Cardiac muscle cell (in vitro differentiated cells and primary cell): ENCODE data around the gene TMEM150C. TPM values are rescaled to one million over a fixed set of nuclear protein-coding genes. Genes with fewer than 3 reads are reported as not detected.

ENCODE experiments used
- DNase-seq, 2 donors: peaks; one replicate each; pipeline versions ENCODE4 v3.0.0 to v3.0.0-alpha.2; 2010 to 2017; ENCODE audit warnings: low read depth in 1 of 2, low spot score in 1 of 2
- H3K27ac ChIP-seq: fragments of 200-600 bp; sonication (generic); 2 replicates; pipeline ENCODE4 v1.5.1; 2016
- H3K27me3 ChIP-seq: fragments of 200-600 bp; sonication (generic); 2 replicates; pipeline ENCODE4 v1.6.0; 2016; ENCODE audit warnings: control low read depth
- H3K36me3 ChIP-seq: fragments of 200-600 bp; sonication (generic); 2 replicates; pipeline ENCODE4 v1.5.1; 2016; ENCODE audit warnings: control low read depth
- H3K4me1 ChIP-seq: fragments of 200-600 bp; sonication (generic); 2 replicates; pipeline ENCODE4 v1.8.1; 2017; ENCODE audit warnings: low read depth, mild to moderate bottlenecking, mixed run types
- H3K4me3 ChIP-seq: fragments of 200-600 bp; sonication (generic); 2 replicates; pipeline ENCODE4 v1.5.1; 2016; ENCODE audit warnings: mild to moderate bottlenecking
- H3K9me3 ChIP-seq: fragments of 200-600 bp; sonication (generic); 2 replicates; pipeline ENCODE4 v1.5.1; 2017; ENCODE audit warnings: low read depth, mild to moderate bottlenecking, control low read depth
- polyA plus RNA-seq: library from polyadenylated mRNA; unstranded; fragments of >200 nt; fragmentation: Nextera tagmentation; extraction: Ambion mirVana; gene quantifications from 2 replicates; pipeline ENCODE4 v1.2.1, GENCODE V29; 2016
- total RNA-seq: library from RNA; depleted of rRNA; stranded (reverse); fragments of >200 nt; gene quantifications from 2 replicates; pipeline ENCODE4 v1.2.3, GENCODE V29; 2016
- TF ChIP-seq, protein P1 (sequence below): IDR thresholded peaks from 2 replicates; pipeline ENCODE4 v1.5.1; 2012; ENCODE audit warnings: low read depth, mild to moderate bottlenecking, low read length

The TMEM150C gene
- total and polyA plus RNA-seq, 2 experiments from 2014 or later: 5.1 to 5.3 TPM

DNA sequence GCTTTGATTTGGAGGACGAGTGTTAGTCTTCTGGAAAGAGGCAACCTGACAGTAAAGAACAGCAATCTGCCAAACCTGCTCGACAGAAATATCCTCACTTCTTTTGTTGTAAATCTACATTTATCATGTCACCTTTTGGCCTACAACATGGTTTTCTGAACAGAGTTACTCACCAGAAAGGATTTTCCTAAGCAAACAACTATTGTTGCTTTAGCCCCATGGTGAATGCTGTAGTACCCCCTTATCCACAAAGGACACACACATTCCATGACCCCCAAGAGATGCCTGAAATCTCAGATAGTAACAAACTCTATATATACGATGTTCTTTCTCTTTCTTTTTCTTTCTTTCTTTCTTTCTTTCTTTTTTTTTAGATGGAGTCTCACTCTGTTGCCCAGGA, 42.7 kb downstream of the TMEM150C start:
- Histone ChIP-seq H3K27ac (no peak overlapping the region), H3K9me3 (no peaks in the 10 kb centered on the region), H3K36me3 (no peaks in the 10 kb centered on the region), H3K4me1 (no peaks in the 10 kb centered on the region), H3K4me3 (no peak overlapping the region), H3K27me3 (no peaks in the 10 kb centered on the region)
- peak in 1 of 2 donors; percentile 42 for DNase-seq
- TF ChIP-seq, protein P1, sequence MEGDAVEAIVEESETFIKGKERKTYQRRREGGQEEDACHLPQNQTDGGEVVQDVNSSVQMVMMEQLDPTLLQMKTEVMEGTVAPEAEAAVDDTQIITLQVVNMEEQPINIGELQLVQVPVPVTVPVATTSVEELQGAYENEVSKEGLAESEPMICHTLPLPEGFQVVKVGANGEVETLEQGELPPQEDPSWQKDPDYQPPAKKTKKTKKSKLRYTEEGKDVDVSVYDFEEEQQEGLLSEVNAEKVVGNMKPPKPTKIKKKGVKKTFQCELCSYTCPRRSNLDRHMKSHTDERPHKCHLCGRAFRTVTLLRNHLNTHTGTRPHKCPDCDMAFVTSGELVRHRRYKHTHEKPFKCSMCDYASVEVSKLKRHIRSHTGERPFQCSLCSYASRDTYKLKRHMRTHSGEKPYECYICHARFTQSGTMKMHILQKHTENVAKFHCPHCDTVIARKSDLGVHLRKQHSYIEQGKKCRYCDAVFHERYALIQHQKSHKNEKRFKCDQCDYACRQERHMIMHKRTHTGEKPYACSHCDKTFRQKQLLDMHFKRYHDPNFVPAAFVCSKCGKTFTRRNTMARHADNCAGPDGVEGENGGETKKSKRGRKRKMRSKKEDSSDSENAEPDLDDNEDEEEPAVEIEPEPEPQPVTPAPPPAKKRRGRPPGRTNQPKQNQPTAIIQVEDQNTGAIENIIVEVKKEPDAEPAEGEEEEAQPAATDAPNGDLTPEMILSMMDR: no peak

DNA sequence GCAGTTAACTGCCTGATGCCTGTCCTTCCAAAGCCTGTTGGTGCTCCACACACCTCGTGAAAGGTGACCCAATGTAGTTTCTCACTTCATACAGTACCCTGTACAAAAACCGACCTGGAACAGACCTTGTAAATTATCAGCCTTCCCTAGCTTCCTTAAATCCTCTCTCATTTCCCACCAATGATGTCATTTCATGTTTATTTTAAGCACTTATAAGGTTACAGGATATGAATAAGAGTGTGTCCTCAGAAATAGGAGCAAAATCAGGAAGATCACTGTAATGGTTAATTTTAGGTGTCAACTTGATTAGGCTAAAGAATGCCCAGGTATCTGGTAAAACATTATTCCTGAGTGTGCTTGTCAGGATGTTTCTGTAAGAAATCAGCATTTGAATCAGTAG, 44.7 kb downstream of the TMEM150C start:
- H3K4me1 ChIP-seq: peaks cover 9% of the 10 kb centered on the region
- TF ChIP-seq, protein P1: no peak
- peak in 1 of 2 donors; percentile 34 for DNase-seq
- no peaks in the 10 kb centered on the region for H3K36me3 ChIP-seq
- H3K9me3 ChIP-seq: no peaks in the 10 kb centered on the region
- H3K27ac ChIP-seq: no peak overlapping the region
- H3K4me3 ChIP-seq: no peak overlapping the region
- H3K27me3 ChIP-seq: no peaks in the 10 kb centered on the region

DNA sequence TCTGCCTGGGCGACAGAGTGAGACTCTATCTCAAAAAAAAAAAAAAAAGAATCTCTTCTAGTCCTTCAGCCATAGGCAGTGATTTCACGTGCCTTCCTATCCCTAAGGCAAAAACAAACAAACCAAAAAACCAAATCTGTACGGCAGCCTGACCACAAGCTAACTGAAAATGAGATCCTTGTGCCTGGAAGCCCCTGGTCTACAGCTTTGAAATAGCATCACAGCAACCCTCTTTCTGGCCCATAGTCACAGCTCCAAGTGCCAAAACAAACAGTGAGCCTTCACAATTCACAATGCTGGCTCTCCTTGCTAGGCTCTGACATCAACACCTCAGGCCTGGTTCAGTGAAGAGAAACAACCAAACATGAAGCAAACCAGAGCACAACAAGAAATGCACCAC, 46.1 kb downstream of the TMEM150C start:
- Histone ChIP-seq H3K27ac (no peak overlapping the region), H3K9me3 (no peaks in the 10 kb centered on the region), H3K27me3 (no peaks in the 10 kb centered on the region), H3K4me3 (no peak overlapping the region), H3K36me3 (no peaks in the 10 kb centered on the region), H3K4me1 (peaks cover 9% of the 10 kb centered on the region)
- TF ChIP-seq, protein P1: no peak
- DNase-seq: peak; percentile 29 to 96

DNA sequence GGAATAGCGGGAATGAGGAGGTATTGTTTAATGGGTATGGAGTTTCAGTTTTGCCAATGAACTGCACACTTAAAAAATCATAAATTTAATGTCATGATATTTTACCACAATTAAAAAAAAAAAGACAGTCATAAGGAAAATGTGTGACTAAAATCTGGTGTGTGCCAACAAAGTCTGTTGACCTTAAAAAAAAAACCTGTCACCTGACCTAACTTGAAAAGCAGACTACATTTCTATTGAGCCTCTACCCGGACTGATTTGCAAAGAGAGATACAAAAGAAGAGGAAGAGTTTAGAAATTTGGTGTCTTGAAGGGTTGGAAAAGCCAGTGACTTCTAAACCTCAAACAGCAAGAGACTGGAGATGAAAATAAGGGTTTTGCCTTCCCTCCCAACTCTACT, 48.4 kb downstream of the TMEM150C start:
- H3K9me3 ChIP-seq: no peaks in the 10 kb centered on the region
- no peak overlapping the region for H3K27ac ChIP-seq
- no peaks in the 10 kb centered on the region for H3K27me3 ChIP-seq
- no peak for DNase-seq
- TF ChIP-seq, protein P1: no peak
- H3K36me3 ChIP-seq: no peaks in the 10 kb centered on the region
- H3K4me1 ChIP-seq: peaks cover 9% of the 10 kb centered on the region
- H3K4me3 ChIP-seq: no peak overlapping the region

DNA sequence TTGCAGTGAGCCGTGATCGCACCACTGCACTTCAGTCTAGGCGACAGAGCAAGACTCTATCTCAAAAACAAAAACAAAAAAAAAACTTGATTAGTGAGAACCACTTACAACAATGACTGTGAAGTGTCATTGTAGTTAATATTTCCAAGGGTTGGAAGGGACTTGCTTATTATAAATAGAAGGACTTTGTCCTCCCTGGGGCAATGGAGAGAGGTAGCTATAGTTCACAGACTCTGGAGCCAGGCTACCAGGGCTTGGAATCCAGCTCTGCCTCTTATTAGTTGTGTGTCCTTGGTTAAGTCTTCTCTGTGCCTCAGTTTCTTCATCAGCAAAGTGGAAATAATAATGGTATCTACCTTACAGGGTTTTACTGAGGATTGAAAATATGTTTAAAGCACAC, 51.6 kb downstream of the TMEM150C start:
- Histone ChIP-seq H3K27me3 (no peaks in the 10 kb centered on the region), H3K27ac (no peak overlapping the region), H3K36me3 (no peaks in the 10 kb centered on the region), H3K4me3 (no peak overlapping the region), H3K9me3 (no peaks in the 10 kb centered on the region), H3K4me1 (peaks cover 9% of the 10 kb centered on the region)
- DNase-seq: no peak
- TF ChIP-seq, protein P1: no peak
